GM18870 (cell line): Measurements from ENCODE around the gene ADARB2.

ENCODE experiments used
- ATAC-seq: cut with Tn5 transposase; IDR thresholded peaks from one replicate; pipeline ENCODE4 v1.9.1; 2021; ENCODE audit warnings: moderate library complexity; ENCODE audit not compliant: unreplicated experiment

The ADARB2 gene

DNA sequence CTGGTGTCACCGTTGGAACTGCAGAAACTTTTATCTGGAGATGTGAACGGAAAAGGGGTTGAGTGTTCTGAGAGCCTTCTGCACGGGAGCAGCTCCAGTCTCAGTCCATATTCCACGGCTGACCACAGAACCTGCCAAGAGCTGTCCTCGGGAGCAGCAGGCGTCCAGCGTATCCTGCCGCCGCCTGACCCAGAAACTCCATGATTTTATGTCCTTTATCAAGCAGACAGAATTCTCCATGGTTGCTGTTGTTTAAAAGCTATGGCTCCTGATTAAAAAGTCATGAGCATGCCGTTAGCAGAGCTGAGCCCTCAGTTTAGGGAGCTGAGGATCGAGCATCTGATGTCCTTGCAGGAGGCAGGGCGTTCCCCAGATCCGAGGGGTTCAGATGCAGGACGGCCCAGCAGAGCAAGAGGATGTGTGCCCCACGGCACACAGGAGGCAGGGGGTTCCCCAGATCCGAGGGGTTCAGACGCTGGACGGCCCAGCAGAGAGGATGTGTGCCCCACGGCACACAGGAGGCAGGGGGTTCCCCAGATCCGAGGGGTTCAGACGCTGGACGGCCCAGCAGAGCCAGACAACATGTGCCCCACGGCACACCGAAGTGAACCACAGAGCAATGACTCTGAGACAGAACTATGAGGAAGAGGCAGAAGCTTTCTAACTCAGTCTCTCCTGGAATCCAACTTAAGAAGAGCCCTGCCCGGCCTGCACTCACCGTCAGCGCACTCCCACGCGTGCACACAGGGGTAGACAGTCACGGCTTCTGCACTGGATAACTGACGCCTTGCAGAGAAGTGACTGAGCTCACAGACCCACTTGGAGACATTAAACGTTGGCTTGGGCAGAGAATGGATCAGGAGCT, 584.7 kb downstream of the ADARB2 start:
- no peak for ATAC-seq

GRCh38 chr10:1151076-1152033, 586.0 kb downstream of the ADARB2 start:
- ATAC-seq, result peak; percentile 55

GRCh38 chr10:1150638-1150955, 586.7 kb downstream of the ADARB2 start:
- ATAC-seq, result no peak

- ATAC-seq, result no peak
Measured at GRCh38 chr10:1149793-1150637, 587.3 kb downstream of the ADARB2 start.

DNA sequence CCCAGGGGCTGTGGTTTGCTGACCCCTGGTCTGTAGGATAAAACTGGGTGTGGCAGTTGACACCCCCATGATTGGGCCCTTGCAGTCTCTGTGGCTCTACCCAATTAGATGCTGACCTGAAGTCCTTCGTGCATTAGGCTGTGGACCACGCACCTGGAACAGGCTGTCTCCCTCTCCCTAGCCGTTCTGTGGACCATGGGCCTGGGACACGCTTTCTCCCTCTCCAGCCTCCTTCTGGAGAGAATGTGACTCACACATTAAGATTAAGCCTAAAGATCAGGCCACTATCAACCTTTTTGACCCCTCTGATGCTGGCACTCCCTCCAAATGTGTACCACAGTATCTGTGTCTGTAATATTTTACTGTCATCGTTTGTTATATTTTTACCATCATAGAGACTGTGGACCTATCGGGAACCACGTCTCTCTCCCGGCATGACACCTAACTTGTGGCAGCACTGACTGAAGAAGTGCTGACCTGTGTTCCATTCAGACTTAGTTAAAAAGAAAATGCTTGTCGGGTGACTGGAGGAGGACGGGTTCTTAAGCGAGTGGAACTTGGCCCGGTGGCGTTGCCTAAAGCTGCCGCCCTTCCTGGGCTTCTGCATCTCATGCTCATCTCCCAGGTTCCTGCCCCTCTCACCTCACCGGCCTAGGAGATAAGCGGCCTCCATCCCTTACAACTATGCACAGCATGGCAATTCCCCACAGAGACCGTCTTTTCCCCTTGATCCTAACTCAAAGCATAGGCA, 588.3 kb downstream of the ADARB2 start:
- ATAC-seq, result no peak

- ATAC-seq, result no peak
Measured at GRCh38 chr10:1147810-1148209, 589.5 kb downstream of the ADARB2 start.

GRCh38 chr10:1142596-1142995, 594.7 kb downstream of the ADARB2 start:
- no peak for ATAC-seq

DNA sequence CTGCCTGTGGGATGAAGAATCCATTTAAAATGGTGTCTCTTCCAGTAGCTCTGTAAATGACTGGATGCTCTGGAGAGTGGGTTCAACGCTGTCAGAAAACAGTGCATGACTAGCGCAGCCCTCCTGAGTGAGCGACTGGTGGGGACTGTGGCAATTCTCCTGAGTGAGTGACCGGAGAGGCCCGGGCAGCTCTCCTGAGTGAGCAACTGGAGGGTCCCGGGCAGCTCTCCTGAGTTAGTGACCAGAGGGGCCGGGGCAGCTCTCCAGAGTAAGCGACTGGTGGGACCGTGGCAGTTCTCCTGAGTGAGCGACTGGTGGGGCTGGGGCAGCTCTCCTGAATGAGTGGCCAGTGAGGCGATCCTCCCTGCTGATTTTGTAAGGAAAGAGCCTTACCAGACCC, 595.6 kb downstream of the ADARB2 start:
- ATAC-seq, result no peak

DNA sequence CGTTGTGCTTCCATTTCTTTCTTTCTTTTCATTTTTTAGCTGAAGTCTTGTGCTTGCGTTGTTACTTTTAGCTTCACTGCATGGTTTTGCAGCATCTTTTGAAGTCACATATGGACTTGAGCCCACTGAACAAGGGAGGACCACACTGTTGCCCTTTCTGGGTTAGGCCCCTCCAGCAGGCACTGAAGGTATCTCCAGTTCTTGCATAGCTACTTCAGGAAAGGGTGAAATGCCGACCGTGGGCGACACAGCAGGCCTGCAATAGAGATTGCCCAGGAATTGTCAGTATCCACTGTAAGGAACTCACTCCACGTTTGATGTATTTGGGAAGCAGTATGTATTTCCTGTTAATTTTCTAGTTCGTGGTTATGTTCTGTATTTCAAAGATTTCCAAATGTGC, 596.1 kb downstream of the ADARB2 start:
- ATAC-seq, result no peak

DNA sequence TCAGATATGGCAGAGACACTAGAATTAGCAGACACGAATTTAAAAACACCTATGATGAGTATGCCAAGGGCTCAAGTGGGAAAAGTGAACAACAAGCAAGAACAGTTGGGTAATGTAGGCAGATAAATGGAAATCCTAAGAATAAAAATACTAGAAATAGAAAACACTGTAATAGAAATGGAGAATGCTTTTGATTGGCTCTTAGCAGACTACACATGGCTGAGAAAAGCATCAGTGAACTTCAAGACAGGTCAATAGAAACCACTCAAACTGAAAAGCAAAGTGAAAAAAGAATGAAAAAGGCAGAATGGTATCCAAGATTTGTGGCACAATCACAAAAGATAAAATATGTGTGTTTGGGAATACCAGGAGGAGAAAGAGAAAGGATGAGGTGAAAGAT, 598.8 kb downstream of the ADARB2 start:
- no peak for ATAC-seq

GRCh38 chr10:1137499-1138163, 599.7 kb downstream of the ADARB2 start:
- no peak for ATAC-seq

DNA sequence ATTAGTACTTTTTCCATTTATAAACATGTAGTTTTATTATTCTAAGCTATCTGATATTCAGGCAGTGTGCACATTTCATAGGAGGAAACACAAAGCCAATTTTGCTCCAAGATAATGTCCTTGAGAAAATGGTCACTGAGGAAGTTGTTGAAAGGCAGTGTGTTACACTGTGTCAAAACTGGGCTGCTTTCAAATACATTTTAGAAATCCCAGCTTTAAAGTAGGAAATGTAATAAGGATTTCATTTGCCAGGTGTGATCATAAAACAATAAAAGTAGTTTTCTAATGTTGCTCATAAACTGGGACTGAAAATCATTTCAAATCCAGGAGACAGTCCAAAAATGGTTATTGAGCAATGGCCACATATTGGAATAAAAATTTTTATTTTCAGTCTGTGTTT, 601.1 kb downstream of the ADARB2 start:
- ATAC-seq, result no peak

- no peak for ATAC-seq
Measured at GRCh38 chr10:1134156-1134555, 603.2 kb downstream of the ADARB2 start.

DNA sequence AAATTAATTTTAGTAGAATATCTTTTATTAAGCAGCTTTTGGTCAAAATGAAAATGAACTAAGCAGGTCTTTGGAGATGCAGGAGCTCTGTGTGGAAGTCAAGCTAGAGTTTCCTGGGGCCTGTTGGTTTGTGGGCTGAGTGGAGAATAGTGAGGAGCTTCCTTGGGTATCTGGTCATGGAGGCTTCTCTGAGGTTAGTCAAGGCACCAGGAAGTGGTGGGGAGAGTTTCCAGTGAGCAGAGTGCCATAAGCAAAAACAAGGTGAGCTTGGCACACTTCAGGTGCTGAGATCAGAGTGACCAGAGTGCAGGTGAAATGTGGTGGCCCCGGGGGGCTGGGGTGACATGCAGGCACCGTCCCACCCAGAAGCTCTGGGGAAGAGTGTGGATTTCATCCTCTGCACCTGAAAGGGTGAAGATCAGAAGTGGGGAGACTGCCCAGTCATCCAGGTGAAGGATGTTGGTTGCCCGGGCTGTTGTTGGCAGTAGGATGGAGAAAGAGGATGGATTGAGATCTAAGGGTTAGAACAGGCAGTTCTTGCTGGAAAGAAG, 603.8 kb downstream of the ADARB2 start:
- ATAC-seq, result no peak

DNA sequence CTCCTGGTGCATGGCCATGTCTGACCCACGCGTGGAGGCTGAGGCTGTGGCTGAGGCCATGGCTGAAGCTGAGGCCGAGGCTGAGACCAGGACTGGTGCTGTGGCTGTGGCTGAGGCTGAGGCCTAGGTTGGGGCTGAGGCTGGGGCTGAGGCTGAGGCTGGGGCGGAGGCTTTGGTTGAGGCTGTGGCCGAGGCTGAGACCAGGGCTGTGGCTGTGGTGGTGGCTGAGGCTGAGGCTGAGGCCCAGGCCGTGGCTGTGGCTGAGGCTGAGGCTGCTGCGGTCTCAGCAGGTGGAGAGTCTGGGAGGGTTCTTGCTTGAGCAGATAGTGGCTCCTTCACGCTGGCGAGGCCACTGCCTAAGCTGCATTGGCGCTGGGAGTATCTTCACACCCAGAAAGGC, 604.7 kb downstream of the ADARB2 start:
- no peak for ATAC-seq

- ATAC-seq, result no peak
Measured at GRCh38 chr10:1130995-1131790, 606.1 kb downstream of the ADARB2 start.

DNA sequence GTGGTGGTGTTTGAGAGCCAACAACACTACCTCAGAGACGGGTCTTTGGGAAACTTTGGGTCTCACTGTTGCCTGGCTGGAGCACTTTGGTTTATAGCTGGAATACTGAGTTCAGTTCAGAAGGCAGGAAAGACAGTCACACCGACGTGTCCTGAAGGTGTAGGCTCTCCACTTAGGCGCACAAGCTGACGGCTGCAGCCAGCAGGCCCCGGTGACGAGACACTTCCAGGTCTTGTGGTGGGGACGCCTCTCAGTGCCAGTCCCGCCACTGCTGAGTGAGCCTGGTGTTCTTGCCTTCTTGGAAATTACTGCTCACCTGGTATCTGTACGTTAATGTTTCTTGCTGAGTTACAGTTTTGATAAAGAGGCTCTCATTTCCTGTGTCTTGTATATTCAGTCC, 607.1 kb downstream of the ADARB2 start:
- ATAC-seq, result no peak

DNA sequence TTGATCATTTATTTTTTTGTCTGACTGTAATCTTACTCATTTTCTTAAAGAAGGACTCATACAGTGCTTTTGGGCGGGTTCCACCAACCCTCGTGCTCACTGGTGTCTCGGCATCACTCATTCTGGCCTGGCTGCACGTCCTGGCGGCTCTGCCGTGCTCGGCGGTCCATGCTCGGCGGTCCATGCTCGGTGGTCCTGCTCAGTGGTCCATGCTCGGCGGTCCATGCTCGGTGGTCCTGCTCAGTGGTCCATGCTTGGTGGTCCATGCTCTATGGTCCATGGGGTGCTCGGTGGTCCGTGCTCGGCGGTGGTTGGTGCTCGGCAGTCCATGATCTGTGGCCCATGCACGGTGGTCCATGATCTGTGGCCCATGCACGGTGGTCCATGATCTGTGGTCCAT, 608.7 kb downstream of the ADARB2 start:
- ATAC-seq, result no peak

GRCh38 chr10:1128115-1128514, 609.2 kb downstream of the ADARB2 start:
- ATAC-seq, result no peak
